ENCODE measurements around the gene COLGALT1. TPM values are rescaled to one million over a fixed set of nuclear protein-coding genes. Genes with fewer than 3 reads are reported as not detected.
"Not testable (repeated sequence)": the region's sequence is repeated elsewhere in the genome, so short reads cannot be mapped to it uniquely, and the experiment has no call there.

COLGALT1 gene
- total and polyA plus RNA-seq, 9 donors: 42.1 to 97.0 (median 75.8) TPM

GRCh38 chr19:17584132-17584531 is 28.7 kb downstream of the COLGALT1 start:
- 65% methylated on average over 3 of the region's 3 CpGs for WGBS (ENCODE audit: insufficient coverage)
- no peak overlapping the region for H3K4me3 ChIP-seq (ENCODE audit: low read length)
- H3K9me3 ChIP-seq (replicated peaks; ENCODE audit: control insufficient read depth, low read depth, low read length): no peaks in the 10 kb centered on the region

GRCh38 chr19:17585395-17585794 is 29.9 kb downstream of the COLGALT1 start:
- H3K36me3 ChIP-seq (ENCODE audit: control insufficient read depth, insufficient read depth, low read length): peaks cover 25% of the 10 kb centered on the region
- H3K4me1 ChIP-seq (ENCODE audit: control insufficient read depth, insufficient read depth, low read length); H3K4me3 ChIP-seq (ENCODE audit: low read length); H3K9me3 ChIP-seq (replicated peaks; ENCODE audit: control insufficient read depth, low read depth, low read length); DNase-seq; H3K27me3 ChIP-seq (ENCODE audit: control insufficient read depth, insufficient read depth, low read length); H3K27ac ChIP-seq (ENCODE audit: low read length): not testable (repeated sequence)
- 100% methylated on average over 1 of the region's 7 CpGs for WGBS (ENCODE audit: insufficient coverage)

More at GRCh38 chr19:17584132-17584531, 28.7 kb downstream of the COLGALT1 start:
- DNase-seq: no peak
- peaks cover 38% of the 10 kb centered on the region for H3K36me3 ChIP-seq (ENCODE audit: control insufficient read depth, insufficient read depth, low read length)
- H3K27me3 ChIP-seq (ENCODE audit: control insufficient read depth, insufficient read depth, low read length): no peaks in the 10 kb centered on the region
- no peak overlapping the region for H3K27ac ChIP-seq (ENCODE audit: low read length)
- no peaks in the 10 kb centered on the region for H3K4me1 ChIP-seq (ENCODE audit: control insufficient read depth, insufficient read depth, low read length)

- Histone ChIP-seq H3K4me3 (ENCODE audit: low read length) (no peak overlapping the region), H3K9me3 (replicated peaks; ENCODE audit: control insufficient read depth, low read depth, low read length) (no peaks in the 10 kb centered on the region), H3K27me3 (ENCODE audit: control insufficient read depth, insufficient read depth, low read length) (peaks cover 2% of the 10 kb centered on the region), H3K4me1 (ENCODE audit: control insufficient read depth, insufficient read depth, low read length) (no peaks in the 10 kb centered on the region), H3K27ac (ENCODE audit: low read length) (no peak overlapping the region), H3K36me3 (ENCODE audit: control insufficient read depth, insufficient read depth, low read length) (no peaks in the 10 kb centered on the region)
- WGBS (ENCODE audit: insufficient coverage): no CpG with 5 or more reads among the region's 1 CpG
- DNase-seq: no peak
Observed at GRCh38 chr19:17590866-17591265, 35.4 kb downstream of the COLGALT1 start.

- not testable (repeated sequence) for DNase-seq; H3K27ac ChIP-seq (ENCODE audit: low read length); H3K9me3 ChIP-seq (replicated peaks; ENCODE audit: control insufficient read depth, low read depth, low read length); H3K4me3 ChIP-seq (ENCODE audit: low read length); H3K36me3 ChIP-seq (ENCODE audit: control insufficient read depth, insufficient read depth, low read length); H3K27me3 ChIP-seq (ENCODE audit: control insufficient read depth, insufficient read depth, low read length); H3K4me1 ChIP-seq (ENCODE audit: control insufficient read depth, insufficient read depth, low read length)
- WGBS (ENCODE audit: insufficient coverage): 93% methylated on average over 7 of the region's 7 CpGs
Observed at GRCh38 chr19:17594296-17594695, 38.8 kb downstream of the COLGALT1 start.

- not testable (repeated sequence) for H3K36me3 ChIP-seq (ENCODE audit: control insufficient read depth, insufficient read depth, low read length); DNase-seq; H3K27ac ChIP-seq (ENCODE audit: low read length); H3K27me3 ChIP-seq (ENCODE audit: control insufficient read depth, insufficient read depth, low read length); H3K4me1 ChIP-seq (ENCODE audit: control insufficient read depth, insufficient read depth, low read length); H3K9me3 ChIP-seq (replicated peaks; ENCODE audit: control insufficient read depth, low read depth, low read length); H3K4me3 ChIP-seq (ENCODE audit: low read length)
- WGBS (ENCODE audit: insufficient coverage): 80% methylated on average over 1 of the region's 8 CpGs
Observed at GRCh38 chr19:17598063-17598462, 42.6 kb downstream of the COLGALT1 start.

- Histone ChIP-seq H3K4me1 (ENCODE audit: control insufficient read depth, insufficient read depth, low read length) (peaks cover 6% of the 10 kb centered on the region), H3K36me3 (ENCODE audit: control insufficient read depth, insufficient read depth, low read length) (no peaks in the 10 kb centered on the region)
Observed at GRCh38 chr19:17598953-17599352, 43.5 kb downstream of the COLGALT1 start.

GRCh38 chr19:17599780-17600179 is 44.3 kb downstream of the COLGALT1 start:
- WGBS (ENCODE audit: insufficient coverage): 20% methylated on average over 1 of the region's 10 CpGs
- Histone ChIP-seq H3K4me1 (ENCODE audit: control insufficient read depth, insufficient read depth, low read length) (peaks cover 6% of the 10 kb centered on the region), H3K27me3 (ENCODE audit: control insufficient read depth, insufficient read depth, low read length) (peaks cover 9% of the 10 kb centered on the region), H3K9me3 (replicated peaks; ENCODE audit: control insufficient read depth, low read depth, low read length) (no peaks in the 10 kb centered on the region), H3K27ac (ENCODE audit: low read length) (peak overlapping the region; percentile 78), H3K36me3 (ENCODE audit: control insufficient read depth, insufficient read depth, low read length) (no peaks in the 10 kb centered on the region), H3K4me3 (ENCODE audit: low read length) (no peak overlapping the region)
- peak; percentile 62 for DNase-seq

More at GRCh38 chr19:17598953-17599352, 43.5 kb downstream of the COLGALT1 start:
- Histone ChIP-seq H3K27me3 (ENCODE audit: control insufficient read depth, insufficient read depth, low read length) (peaks cover 8% of the 10 kb centered on the region), H3K4me3 (ENCODE audit: low read length) (no peak overlapping the region), H3K27ac (ENCODE audit: low read length) (peak overlapping the region; percentile 78), H3K9me3 (replicated peaks; ENCODE audit: control insufficient read depth, low read depth, low read length) (no peaks in the 10 kb centered on the region)
- WGBS (ENCODE audit: insufficient coverage): no CpG with 5 or more reads among the region's 9 CpGs
- no peak for DNase-seq

GRCh38 chr19:17601683-17602082 is 46.2 kb downstream of the COLGALT1 start:
- H3K4me1 ChIP-seq (ENCODE audit: control insufficient read depth, insufficient read depth, low read length): peaks cover 13% of the 10 kb centered on the region
- no peak overlapping the region for H3K27ac ChIP-seq (ENCODE audit: low read length)
- H3K36me3 ChIP-seq (ENCODE audit: control insufficient read depth, insufficient read depth, low read length): no peaks in the 10 kb centered on the region
- peaks cover 16% of the 10 kb centered on the region for H3K27me3 ChIP-seq (ENCODE audit: control insufficient read depth, insufficient read depth, low read length)
- DNase-seq: no peak
- no peaks in the 10 kb centered on the region for H3K9me3 ChIP-seq (replicated peaks; ENCODE audit: control insufficient read depth, low read depth, low read length)
- 4% methylated on average over 4 of the region's 9 CpGs for WGBS (ENCODE audit: insufficient coverage)
- H3K4me3 ChIP-seq (ENCODE audit: low read length): no peak overlapping the region

- H3K9me3 ChIP-seq (replicated peaks; ENCODE audit: control insufficient read depth, low read depth, low read length): no peaks in the 10 kb centered on the region
- WGBS (ENCODE audit: insufficient coverage): 58% methylated on average over 8 of the region's 8 CpGs
- H3K27ac ChIP-seq (ENCODE audit: low read length): no peak overlapping the region
- no peaks in the 10 kb centered on the region for H3K36me3 ChIP-seq (ENCODE audit: control insufficient read depth, insufficient read depth, low read length)
- no peak overlapping the region for H3K4me3 ChIP-seq (ENCODE audit: low read length)
- H3K27me3 ChIP-seq (ENCODE audit: control insufficient read depth, insufficient read depth, low read length): peaks cover 16% of the 10 kb centered on the region
- no peak for DNase-seq
- peaks cover 13% of the 10 kb centered on the region for H3K4me1 ChIP-seq (ENCODE audit: control insufficient read depth, insufficient read depth, low read length)
Observed at GRCh38 chr19:17602217-17602616, 46.8 kb downstream of the COLGALT1 start.

- 40% methylated on average over 5 of the region's 7 CpGs for WGBS (ENCODE audit: insufficient coverage)
- Histone ChIP-seq H3K4me3 (ENCODE audit: low read length) (no peak overlapping the region), H3K4me1 (ENCODE audit: control insufficient read depth, insufficient read depth, low read length) (peaks cover 13% of the 10 kb centered on the region), H3K36me3 (ENCODE audit: control insufficient read depth, insufficient read depth, low read length) (no peaks in the 10 kb centered on the region), H3K9me3 (replicated peaks; ENCODE audit: control insufficient read depth, low read depth, low read length) (no peaks in the 10 kb centered on the region), H3K27me3 (ENCODE audit: control insufficient read depth, insufficient read depth, low read length) (peaks cover 16% of the 10 kb centered on the region), H3K27ac (ENCODE audit: low read length) (no peak overlapping the region)
- no peak for DNase-seq
Observed at GRCh38 chr19:17602872-17603510, 47.5 kb downstream of the COLGALT1 start.
